T-cell (primary cell): ENCODE data around the gene CYP26B1. TPM values are rescaled to one million over a fixed set of nuclear protein-coding genes. Genes with fewer than 3 reads are reported as not detected.

Experiments
- ATAC-seq, 4 experiments: fragments of 200-7000 bp in 3 of 4; fragments of 150-1000 bp in 1 of 4; cut with Tn5 transposase; replicated peaks in 1 of 4; 1 replicate in 3 of 4; 2 replicates in 1 of 4; pipeline ENCODE4 v1.10.0; 2021; ENCODE audit warnings: moderate library complexity in 3 of 4, mild to moderate bottlenecking in 2 of 4, moderate number of reproducible peaks in 1 of 4
- CTCF ChIA-PET, 2 donors: fragments of 300-600 bp; sonication (Branson Sonifier 250); formaldehyde crosslinking; loops; one replicate each; lab custom pipeline; 2022; ENCODE audit warnings: antibody characterized with exemption in 2 of 2; lab: Charles Lee
- POLR2A ChIA-PET, 2 donors: fragments of 300-600 bp; sonication (Branson Sonifier 250); formaldehyde crosslinking; loops; one replicate each; lab custom pipeline; 2022; ENCODE audit warnings: antibody characterized with exemption in 2 of 2; lab: Charles Lee
- DNase-seq, 35 experiments: peaks; one replicate each; pipeline versions ENCODE4 v3.0.0 to v3.0.0-alpha.2; 2013 to 2023
- H3K27ac ChIP-seq: one replicate; pipeline ENCODE4 v1.5.1; 2013; ENCODE audit warnings: low read length
- H3K27me3 ChIP-seq, 2 experiments: replicated peaks in 1 of 2; 1 replicate in 1 of 2; 2 replicates in 1 of 2; pipeline versions ENCODE4 v1.6.1 to v1.7.0; 2013; ENCODE audit warnings: low read length in 1 of 2, mixed read lengths in 1 of 2; ENCODE audit not compliant: control insufficient read depth in 2 of 2, insufficient read depth in 2 of 2; ENCODE audit errors: extremely low read depth in 1 of 2
- H3K36me3 ChIP-seq, 2 donors: 1 replicate in 1 of 2; 2 replicates in 1 of 2; pipeline versions ENCODE4 v1.6.1 to v1.7.0; 2013; ENCODE audit warnings: low read length in 1 of 2; ENCODE audit not compliant: control insufficient read depth in 2 of 2, insufficient read depth in 1 of 2; ENCODE audit errors: extremely low read depth in 1 of 2
- H3K4me1 ChIP-seq, 2 experiments: 1 replicate in 1 of 2; 2 replicates in 1 of 2; pipeline versions ENCODE4 v1.6.1 to v1.7.0; 2013; ENCODE audit warnings: low read length in 2 of 2, mixed read lengths in 1 of 2; ENCODE audit not compliant: insufficient read depth in 2 of 2, control insufficient read depth in 1 of 2; ENCODE audit errors: extremely low read depth in 1 of 2
- H3K4me3 ChIP-seq, 2 donors: 1 replicate in 1 of 2; 2 replicates in 1 of 2; pipeline versions ENCODE4 v1.5.1 to v1.7.0; 2013; ENCODE audit warnings: mild to moderate bottlenecking in 2 of 2, low read length in 1 of 2, moderate library complexity in 1 of 2; ENCODE audit not compliant: control insufficient read depth in 1 of 2; ENCODE audit errors: extremely low read depth in 1 of 2
- H3K9me3 ChIP-seq: 2 replicates; pipeline ENCODE4 v1.7.0; 2013
- H3K27ac Mint-ChIP-seq, 2 donors: one replicate each; pipeline ENCODE4 v1.8.0; 2020 to 2021; ENCODE audit warnings: mild to moderate bottlenecking in 2 of 2, mixed read lengths in 2 of 2
- H3K27me3 Mint-ChIP-seq, 2 donors: one replicate each; pipeline ENCODE4 v1.8.0; 2021 to 2022; ENCODE audit warnings: mixed read lengths in 2 of 2
- H3K36me3 Mint-ChIP-seq: one replicate; pipeline ENCODE4 v1.8.0; 2021; ENCODE audit warnings: mixed read lengths
- H3K4me1 Mint-ChIP-seq, 3 donors: one replicate each; pipeline ENCODE4 v1.8.0; 2020 to 2022; ENCODE audit warnings: mixed read lengths in 3 of 3, mild to moderate bottlenecking in 1 of 3
- H3K4me3 Mint-ChIP-seq, 3 donors: one replicate each; pipeline ENCODE4 v1.8.0; 2020 to 2022; ENCODE audit warnings: mild to moderate bottlenecking in 3 of 3, mixed read lengths in 3 of 3, moderate library complexity in 3 of 3
- H3K9me3 Mint-ChIP-seq, 3 donors: one replicate each; pipeline ENCODE4 v1.8.0; 2020 to 2022; ENCODE audit warnings: mixed read lengths in 3 of 3
- WGBS: methylation state at CpG from one replicate; pipeline ENCODE4 v1.1.5; 2013; ENCODE audit warnings: missing lambda C conversion rate; ENCODE audit not compliant: insufficient coverage; 5-methylcytosine and 5-hydroxymethylcytosine counted together
- total RNA-seq, 35 experiments: library from RNA in 6 of 35; stranded (reverse) in 6 of 35; fragments of 120-200 nt in 1 of 35; gene quantifications; one replicate each; pipeline versions ENCODE4 v1.2.1 to v1.2.4 and lab custom pipeline; 2013 to 2026

Gene CYP26B1
- total RNA-seq, 5 donors from 2014 or later (not counting 1 experiment from before 2014, with no cell fraction given) = 0.06 TPM; not detected in 4

GRCh38 chr2:72137498-72138010, 10.1 kb downstream of the CYP26B1 start:
- ChIA-PET CTCF (interaction anchor here in 1 of 2 donors (1.0 kb wide), 1 partner anchor 11 kb away, joined by 3 read pairs; no protein-coding TSS in a partner anchor), POLR2A (no interaction called here)
- H3K4me1 ChIP-seq = peaks cover 0 to 6% of the 10 kb centered on the region in 2 experiments
- no peaks in the 10 kb centered on the region for H3K36me3 Mint-ChIP-seq
- 32% methylated on average over 6 of the region's 10 CpGs for WGBS
- H3K36me3 ChIP-seq = no peaks in the 10 kb centered on the region
- H3K27ac Mint-ChIP-seq = no peak overlapping the region
- no peak overlapping the region for H3K4me3 Mint-ChIP-seq
- no peak overlapping the region for H3K27ac ChIP-seq
- peak; percentile 50 to 65 (median 58) for ATAC-seq
- H3K4me1 Mint-ChIP-seq = peaks cover 0 to 2% (median 0%) of the 10 kb centered on the region in 3 donors
- H3K9me3 ChIP-seq = no peaks in the 10 kb centered on the region
- peak in 27 of 35 experiments; percentile 8 to 59 (median 41) for DNase-seq
- H3K4me3 ChIP-seq = no peak overlapping the region
- H3K27me3 ChIP-seq = peaks cover 0 to 33% of the 10 kb centered on the region in 2 experiments
- H3K9me3 Mint-ChIP-seq = no peaks in the 10 kb centered on the region
- H3K27me3 Mint-ChIP-seq = peaks cover 6 to 14% of the 10 kb centered on the region in 2 donors

- Histone ChIP-seq H3K9me3 (no peaks in the 10 kb centered on the region), H3K27ac (no peak overlapping the region), H3K36me3 (no peaks in the 10 kb centered on the region), H3K27me3 (peaks cover 0 to 28% of the 10 kb centered on the region in 2 experiments), H3K4me3 (no peak overlapping the region), H3K4me1 (peaks cover 0 to 6% of the 10 kb centered on the region in 2 experiments)
- WGBS = 68% methylated on average over 3 of the region's 7 CpGs
- ChIA-PET POLR2A (no interaction called here), CTCF (interaction anchor here in 1 of 2 donors (1.0 kb wide), 1 partner anchor 11 kb away, joined by 3 read pairs; no protein-coding TSS in a partner anchor)
- H3K36me3 Mint-ChIP-seq = no peaks in the 10 kb centered on the region
- H3K27me3 Mint-ChIP-seq = peaks cover under 1 to 8% of the 10 kb centered on the region in 2 donors
- H3K4me1 Mint-ChIP-seq = peaks cover 0 to 2% (median 0%) of the 10 kb centered on the region in 3 donors
- ATAC-seq (no peak), DNase-seq (no peak)
- no peaks in the 10 kb centered on the region for H3K9me3 Mint-ChIP-seq
- no peak overlapping the region for H3K4me3 Mint-ChIP-seq
- H3K27ac Mint-ChIP-seq = no peak overlapping the region
Measured at GRCh38 chr2:72136933-72137497, 10.6 kb downstream of the CYP26B1 start.

DNA sequence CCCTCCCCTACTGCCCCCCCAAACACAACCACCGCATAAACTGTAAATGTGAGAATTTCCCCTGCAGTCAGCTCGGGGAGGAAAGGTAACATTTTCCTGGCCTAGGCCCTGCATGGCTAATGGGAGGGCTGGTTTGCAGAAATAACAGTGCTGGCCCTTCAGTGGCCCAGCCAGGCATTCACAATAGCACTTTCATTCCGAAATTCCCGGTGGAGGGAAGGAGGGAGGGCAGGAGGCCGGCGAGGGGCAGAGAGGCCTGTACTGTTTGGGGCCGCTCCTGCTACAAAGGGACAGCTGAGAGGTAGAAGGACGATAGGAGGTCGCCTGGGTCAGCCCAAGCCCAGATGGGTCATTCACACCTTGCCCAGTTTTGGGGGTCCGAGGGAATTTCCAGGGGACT, 11.3 kb downstream of the CYP26B1 start:
- ChIA-PET CTCF (no interaction called here), POLR2A (no interaction called here)
- H3K4me3 ChIP-seq = no peak overlapping the region
- no peaks in the 10 kb centered on the region for H3K9me3 ChIP-seq
- H3K36me3 Mint-ChIP-seq = no peaks in the 10 kb centered on the region
- H3K9me3 Mint-ChIP-seq = no peaks in the 10 kb centered on the region
- peaks cover 0 to 30% of the 10 kb centered on the region in 2 experiments for H3K27me3 ChIP-seq
- H3K4me3 Mint-ChIP-seq = no peak overlapping the region
- DNase-seq = no peak
- peaks cover 0 to 2% (median 0%) of the 10 kb centered on the region in 3 donors for H3K4me1 Mint-ChIP-seq
- 65% methylated on average over 6 of the region's 10 CpGs for WGBS
- H3K36me3 ChIP-seq = no peaks in the 10 kb centered on the region
- ATAC-seq = no peak
- H3K27ac Mint-ChIP-seq = no peak overlapping the region
- H3K27ac ChIP-seq = no peak overlapping the region
- H3K4me1 ChIP-seq = peaks cover 0 to 6% of the 10 kb centered on the region in 2 experiments
- H3K27me3 Mint-ChIP-seq = peaks cover 0 to 4% of the 10 kb centered on the region in 2 donors

- no peaks in the 10 kb centered on the region for H3K9me3 Mint-ChIP-seq
- DNase-seq = no peak
- H3K27me3 Mint-ChIP-seq = peaks cover 0 to 3% of the 10 kb centered on the region in 2 donors
- H3K27me3 ChIP-seq = peaks cover 0 to 31% of the 10 kb centered on the region in 2 experiments
- no peaks in the 10 kb centered on the region for H3K36me3 Mint-ChIP-seq
- no peak overlapping the region for H3K4me3 Mint-ChIP-seq
- H3K4me3 ChIP-seq = no peak overlapping the region
- CTCF ChIA-PET = interaction anchor here in 1 of 2 donors (0.6 kb wide), 1 partner anchor 576 kb away, joined by 3 read pairs; no protein-coding TSS in a partner anchor
- no CpG with 5 or more reads among the region's 8 CpGs for WGBS
- no peaks in the 10 kb centered on the region for H3K9me3 ChIP-seq
- H3K4me1 ChIP-seq = peaks cover 0 to 6% of the 10 kb centered on the region in 2 experiments
- no peak for ATAC-seq
- H3K4me1 Mint-ChIP-seq = peaks cover 0 to 2% (median 0%) of the 10 kb centered on the region in 3 donors
- POLR2A ChIA-PET = no interaction called here
- no peak overlapping the region for H3K27ac Mint-ChIP-seq
- H3K36me3 ChIP-seq = no peaks in the 10 kb centered on the region
- no peak overlapping the region for H3K27ac ChIP-seq
Measured at GRCh38 chr2:72135921-72136320, 11.7 kb downstream of the CYP26B1 start.

DNA sequence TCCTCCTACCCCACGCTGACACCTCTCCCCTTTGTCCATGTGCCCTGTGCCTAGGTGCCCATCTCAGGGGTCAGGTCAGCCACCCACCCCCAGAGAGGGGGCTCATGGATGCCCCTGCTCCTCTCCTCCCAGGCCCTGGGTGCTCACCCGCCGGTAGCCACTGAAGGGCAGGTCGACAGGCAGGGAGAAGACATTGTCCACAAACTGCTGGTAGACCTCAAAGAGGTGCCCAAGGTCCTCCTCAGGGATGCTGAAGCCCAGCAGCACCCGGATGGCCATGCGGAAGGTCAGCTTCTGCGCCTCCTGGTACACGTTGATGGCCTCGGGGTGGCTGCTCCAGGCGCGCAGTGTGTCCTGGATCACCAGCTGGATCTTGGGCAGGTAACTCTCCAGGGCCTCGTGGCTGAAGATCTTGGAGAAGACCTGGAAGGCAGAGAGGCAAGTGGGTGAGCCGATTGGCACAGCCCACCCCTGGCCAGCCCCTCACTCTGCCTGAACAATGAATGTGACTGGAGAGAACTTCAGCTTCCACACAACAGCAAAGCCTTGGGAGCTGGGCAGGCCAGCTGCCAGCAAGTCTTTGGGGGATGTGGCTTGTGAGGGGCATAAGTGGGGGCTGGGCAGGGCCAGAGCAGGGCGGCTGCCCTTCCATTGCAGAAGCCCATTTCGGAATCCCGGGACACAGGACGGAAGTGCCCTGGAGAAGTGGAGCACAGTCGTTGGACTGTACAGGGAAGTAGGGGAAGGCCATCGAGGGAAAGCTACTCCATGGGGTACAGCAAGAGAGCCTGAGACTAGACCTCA, 12.5 kb downstream of the CYP26B1 start:
- H3K27ac ChIP-seq = no peak overlapping the region
- H3K9me3 ChIP-seq = no peaks in the 10 kb centered on the region
- DNase-seq (no peak), ATAC-seq (no peak)
- Mint-ChIP-seq H3K27me3 (peaks cover 0 to 2% of the 10 kb centered on the region in 2 donors), H3K4me1 (peaks cover 0 to 2% (median 0%) of the 10 kb centered on the region in 3 donors), H3K4me3 (no peak overlapping the region), H3K36me3 (no peaks in the 10 kb centered on the region), H3K27ac (no peak overlapping the region), H3K9me3 (no peaks in the 10 kb centered on the region)
- 83% methylated on average over 18 of the region's 19 CpGs for WGBS
- H3K27me3 ChIP-seq = peaks cover 0 to 27% of the 10 kb centered on the region in 2 experiments
- no peak overlapping the region for H3K4me3 ChIP-seq
- CTCF ChIA-PET = interaction anchor here in 1 of 2 donors (0.6 kb wide), 1 partner anchor 576 kb away, joined by 3 read pairs; no protein-coding TSS in a partner anchor
- peaks cover 0 to 6% of the 10 kb centered on the region in 2 experiments for H3K4me1 ChIP-seq
- POLR2A ChIA-PET = no interaction called here
- H3K36me3 ChIP-seq = no peaks in the 10 kb centered on the region

DNA sequence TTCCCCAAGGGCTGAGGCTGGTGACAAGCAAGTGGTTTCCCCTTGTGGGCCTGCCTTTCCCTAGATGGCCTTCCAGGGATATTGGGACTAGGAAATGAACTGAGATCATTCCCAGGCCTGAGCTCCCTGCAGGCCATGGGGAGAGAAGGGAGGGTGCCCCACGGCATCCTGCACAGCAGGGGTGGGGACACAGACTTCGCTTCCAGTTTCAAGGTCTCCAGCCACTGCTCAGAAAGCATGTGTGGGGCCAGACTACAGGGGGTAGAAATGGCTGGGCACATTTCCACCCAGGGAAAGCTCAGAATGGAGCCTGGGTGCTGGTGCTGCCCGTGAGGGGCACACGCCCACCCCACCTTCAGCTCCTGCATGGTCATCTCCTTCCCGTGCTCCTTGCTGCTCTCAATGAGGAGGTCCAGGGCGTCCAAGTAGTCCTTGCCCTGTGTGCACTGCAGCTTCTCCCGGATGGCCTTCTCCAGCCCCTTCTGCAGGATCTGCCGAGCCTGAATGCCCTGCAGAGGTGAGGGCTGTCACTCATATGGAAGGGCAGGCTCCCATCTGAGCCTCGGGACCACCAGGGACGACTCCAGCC, 13.2 kb downstream of the CYP26B1 start:
- 79% methylated on average over 8 of the region's 10 CpGs for WGBS

More for the DNA sequence above, 13.2 kb downstream of the CYP26B1 start:
- Mint-ChIP-seq H3K27ac (no peak overlapping the region), H3K9me3 (no peaks in the 10 kb centered on the region), H3K27me3 (peaks cover 0 to 4% of the 10 kb centered on the region in 2 donors), H3K36me3 (no peaks in the 10 kb centered on the region), H3K4me3 (no peak overlapping the region), H3K4me1 (peaks cover 0 to 2% (median 0%) of the 10 kb centered on the region in 3 donors)
- Histone ChIP-seq H3K27ac (no peak overlapping the region), H3K4me3 (no peak overlapping the region), H3K27me3 (peaks cover 0 to 27% of the 10 kb centered on the region in 2 experiments), H3K4me1 (peaks cover 0 to 6% of the 10 kb centered on the region in 2 experiments), H3K36me3 (no peaks in the 10 kb centered on the region), H3K9me3 (no peaks in the 10 kb centered on the region)
- ATAC-seq = no peak
- ChIA-PET CTCF (no interaction called here), POLR2A (no interaction called here)
- no peak for DNase-seq
